Measurements from ENCODE around the gene ACAA2.

DNA sequence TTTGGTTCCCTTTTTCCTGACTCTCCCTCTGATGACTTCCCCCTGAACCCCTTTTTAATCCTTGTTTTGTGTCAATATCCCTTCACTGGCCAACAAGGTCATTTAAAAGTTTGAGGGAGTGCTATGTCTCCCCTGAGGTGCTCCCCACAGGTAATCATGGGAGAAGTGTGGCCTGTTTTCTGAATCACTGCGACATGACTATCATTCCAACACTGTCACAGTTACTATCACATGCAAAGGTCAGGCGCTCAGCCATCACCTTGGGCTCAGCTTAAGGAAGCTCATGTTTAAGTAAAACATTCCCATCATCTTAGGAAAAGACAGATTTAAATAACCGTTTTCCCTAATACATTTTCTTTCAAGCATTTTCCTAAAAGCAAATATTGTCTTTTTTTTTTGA is 20.9 kb upstream of the ACAA2 start:
- TF ChIP-seq POLR2AphosphoS5 (IDR thresholded peaks at IDR 0.05), result no peak
- no peak for TF ChIP-seq CTCF (IDR thresholded peaks at IDR 0.05)

Measured in prostate gland (tissue), 2 donors.